GM12878 (cell line): ENCODE data around the gene ERICH2. TPM values are rescaled to one million over a fixed set of nuclear protein-coding genes. Genes with fewer than 3 reads are reported as not detected.

Source experiments
- ATAC-seq: fragments of 200-7000 bp; cut with Tn5 transposase; 3 replicates; pipeline ENCODE4 v1.9.1; 2020; ENCODE audit warnings: mild to moderate bottlenecking, moderate library complexity
- BruUV-seq: library from RNA; stranded (reverse); fragments of 400-500 nt; replicated peaks from 2 replicates; lab custom pipeline; 2021; lab: Mats Ljungman, UMichigan
- CTCF ChIA-PET: fragments of 300-600 bp; sonication (Branson Sonifier 250); formaldehyde crosslinking; extraction: SDS; loops from one replicate; lab custom pipeline; 2021; ENCODE audit warnings: inconsistent platforms; lab: Yijun Ruan, JAX
- POLR2A ChIA-PET: fragments of 350-600 bp; formaldehyde crosslinking; extraction: SDS; loops from one replicate; lab custom pipeline; 2021; ENCODE audit warnings: inconsistent platforms; lab: Charles Lee
- RAD21 ChIA-PET: fragments of 300-600 bp; sonication (Branson Sonifier 250); formaldehyde crosslinking; loops from one replicate; lab custom pipeline; 2023; ENCODE audit warnings: antibody characterized with exemption; ENCODE audit not compliant: unreplicated experiment; lab: Charles Lee
- SMC1A ChIA-PET: fragments of 300-600 bp; sonication (Branson Sonifier 250); formaldehyde crosslinking; loops from one replicate; lab custom pipeline; 2023; ENCODE audit not compliant: unreplicated experiment, uncharacterized antibody; lab: Charles Lee
- DNase-seq: peaks from one replicate; pipeline ENCODE4 v3.0.0-alpha.2; 2011; ENCODE audit warnings: low read depth, low spot score
- FAIRE-seq: peaks from 3 replicates; lab custom pipeline; 2011; peaks lifted over from hg19 to GRCh38; lab: Jason Lieb, UNC
- H2AFZ ChIP-seq: 2 replicates; pipeline ENCODE4 v1.6.0; 2011; ENCODE audit warnings: low read depth, low read length, control low read depth; ENCODE audit not compliant: control insufficient read depth
- H3K27ac ChIP-seq: 2 replicates; pipeline ENCODE4 v1.5.1; 2011; ENCODE audit warnings: control low read depth; ENCODE audit not compliant: control insufficient read depth, insufficient read depth
- H3K27me3 ChIP-seq, 2 experiments: replicated peaks in 1 of 2; 2 replicates each; pipeline versions ENCODE4 v1.6.0 to v1.6.1; 2011; ENCODE audit warnings: low read length in 1 of 2; ENCODE audit not compliant: control insufficient read depth in 2 of 2, insufficient read depth in 2 of 2
- H3K36me3 ChIP-seq, 2 experiments: 2 replicates each; pipeline ENCODE4 v1.5.1; 2011; ENCODE audit warnings: low read length in 1 of 2; ENCODE audit not compliant: control insufficient read depth in 2 of 2, insufficient read depth in 2 of 2
- H3K4me1 ChIP-seq: 2 replicates; pipeline ENCODE4 v1.6.1; 2011; ENCODE audit warnings: mild to moderate bottlenecking, low read length, moderate library complexity, mixed read lengths; ENCODE audit not compliant: control insufficient read depth, insufficient read depth
- H3K4me2 ChIP-seq: 2 replicates; pipeline ENCODE4 v1.6.0; 2011; ENCODE audit warnings: control low read depth; ENCODE audit not compliant: control insufficient read depth, insufficient read depth
- H3K4me3 ChIP-seq: fragments of 200-600 bp; sonication (generic); 2 replicates; pipeline ENCODE4 v1.5.1; 2016
- H3K79me2 ChIP-seq: 2 replicates; pipeline ENCODE4 v1.6.0; 2011; ENCODE audit warnings: low read length; ENCODE audit not compliant: control insufficient read depth, insufficient read depth
- H3K9ac ChIP-seq: 2 replicates; pipeline ENCODE4 v1.8.0; 2011; ENCODE audit warnings: low read length, control low read depth, mixed read lengths; ENCODE audit not compliant: control insufficient read depth, insufficient read depth
- H3K9me3 ChIP-seq: replicated peaks from 3 replicates; pipeline ENCODE4 v1.5.1; 2011; ENCODE audit warnings: mild to moderate bottlenecking, low read length; ENCODE audit not compliant: control insufficient read depth, insufficient read depth
- H4K20me1 ChIP-seq: 2 replicates; pipeline ENCODE4 v1.6.0; 2011; ENCODE audit not compliant: control insufficient read depth, insufficient read depth
- BRCA1 ChIP-seq: IDR thresholded peaks from 2 replicates; pipeline ENCODE4 v1.6.1; 2011; ENCODE audit warnings: low read depth, low read length, improper control_type of control experiment
- KAT2A ChIP-seq: conservative IDR thresholded peaks from 2 replicates; pipeline ENCODE4 v1.6.1; 2011; ENCODE audit warnings: low read depth, low read length; ENCODE audit not compliant: control insufficient read depth
- MLLT1 ChIP-seq: fragments of 450-650 bp; IDR thresholded peaks from 2 replicates; pipeline ENCODE4 v1.6.1; 2016; ENCODE audit warnings: mild to moderate bottlenecking
- NFYB ChIP-seq: IDR thresholded peaks from 2 replicates; pipeline ENCODE4 v1.6.1; 2011; ENCODE audit warnings: low read depth, mild to moderate bottlenecking, low read length, improper control_type of control experiment, moderate library complexity; ENCODE audit not compliant: insufficient read depth
- PAX5 ChIP-seq: IDR thresholded peaks from 2 replicates; pipeline ENCODE4 v1.6.1; 2011; ENCODE audit warnings: low read depth, low read length, borderline replicate concordance
- POLR2AphosphoS5 ChIP-seq: IDR thresholded peaks from 2 replicates; pipeline ENCODE4 v1.6.1; 2011; ENCODE audit warnings: mild to moderate bottlenecking, low read length, inconsistent platforms
- TAF1 ChIP-seq: IDR thresholded peaks from 2 replicates; pipeline ENCODE4 v1.6.1; 2011; ENCODE audit warnings: mild to moderate bottlenecking, low read depth, low read length, borderline replicate concordance
- WGBS: methylation state at CpG from one replicate; pipeline ENCODE4 v1.1.6; 2016; ENCODE audit warnings: low lambda C conversion rate; ENCODE audit not compliant: insufficient replicate concordance, insufficient coverage; ENCODE audit errors: missing lambda C conversion rate; 5-methylcytosine and 5-hydroxymethylcytosine counted together
- in situ Hi-C: fragments of 300-500 bp; cut with MboI; formaldehyde crosslinking; loops from 9 replicates; pipeline ENCODE4 v1.14.3; 2018; ENCODE audit warnings: mixed read lengths
- intact Hi-C: fragments of 100-400 bp; cut with micrococcal nuclease; formaldehyde crosslinking; loops from one replicate; pipeline ENCODE4 v1.14.2; 2022; ENCODE audit not compliant: unreplicated experiment
- polyA plus RNA-seq, 11 experiments: library from polyadenylated mRNA; depleted of rRNA in 4 of 11; unstranded in 6 of 11; stranded (reverse) in 5 of 11; fragments of >200 nt; fragmentation: Nextera tagmentation in 4 of 11; fragmentation: Illumina TruSeq in 1 of 11; extraction: Ambion mirVana in 4 of 11; extraction: Trizol in 1 of 11; gene quantifications; 1 replicate in 1 of 11; 2 replicates in 10 of 11; pipeline versions ENCODE4 v1.2.1 to v1.2.3, GENCODE V29; 2011 to 2016; ENCODE audit warnings: inconsistent platforms in 2 of 11, missing spikeins in 2 of 11, low read depth in 1 of 11
- total RNA-seq, 4 experiments: library from RNA; depleted of rRNA in 3 of 4; stranded (reverse); fragments of >200 nt in 3 of 4; fragmentation: Illumina TruSeq in 1 of 4; extraction: Trizol in 1 of 4; gene quantifications; 2 replicates each; pipeline versions ENCODE4 v1.2.1 to v1.2.3, GENCODE V29; 2013 to 2021
- TF ChIP-seq, protein P1 (sequence below): fragments of 450-650 bp; IDR thresholded peaks from 2 replicates; pipeline ENCODE4 v1.6.1; 2018; ENCODE audit warnings: mild to moderate bottlenecking, low read depth, moderate library complexity; ENCODE audit not compliant: partially characterized antibody
- TF ChIP-seq, protein P2 (sequence below): IDR thresholded peaks from 2 replicates; pipeline ENCODE4 v1.6.1; 2011; ENCODE audit warnings: borderline replicate concordance, low read depth, mild to moderate bottlenecking, moderate library complexity, mixed read lengths, low read length; ENCODE audit not compliant: insufficient read depth; ENCODE audit errors: extremely low read length

ERICH2 gene
- total and polyA plus RNA-seq, 10 of the 15 experiments (the other 5 are each of a cell fraction or from before 2014, with no cell fraction given): not detected

DNA sequence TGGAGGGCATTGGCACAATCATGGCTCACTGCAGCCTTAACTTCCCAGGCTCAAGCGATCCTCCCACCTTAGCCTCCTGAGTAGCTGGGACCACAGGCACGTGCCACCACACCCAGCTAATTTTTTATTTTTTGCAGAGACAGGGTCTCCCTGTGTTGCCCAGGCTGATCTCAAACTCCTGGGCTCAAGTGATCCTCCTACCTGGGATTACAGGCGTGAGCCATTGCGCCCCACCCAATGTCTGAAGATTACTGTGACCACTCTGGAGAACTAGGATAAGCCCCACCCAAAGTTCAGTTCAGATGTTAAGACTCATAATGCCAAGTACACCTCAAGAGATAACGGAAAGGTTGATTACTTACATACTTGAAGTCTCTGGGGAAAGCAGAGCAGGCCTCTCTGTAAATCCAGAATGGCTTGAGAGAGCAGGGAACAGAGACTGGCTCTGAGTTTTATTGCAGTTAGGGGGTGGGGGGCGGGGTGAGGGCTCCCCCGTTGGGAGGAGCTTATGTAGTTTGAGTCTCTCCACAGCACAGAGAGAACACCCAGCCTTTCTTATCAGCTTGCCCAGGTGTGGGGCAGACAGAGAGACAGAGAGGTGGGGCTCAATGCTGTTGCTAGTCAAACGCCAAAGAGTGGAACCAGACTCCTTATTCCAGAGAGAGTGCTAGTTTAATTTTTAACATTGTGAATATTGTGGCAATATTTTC lies 26.5 kb upstream of the ERICH2 start (continued):
- TF ChIP-seq, protein P1, sequence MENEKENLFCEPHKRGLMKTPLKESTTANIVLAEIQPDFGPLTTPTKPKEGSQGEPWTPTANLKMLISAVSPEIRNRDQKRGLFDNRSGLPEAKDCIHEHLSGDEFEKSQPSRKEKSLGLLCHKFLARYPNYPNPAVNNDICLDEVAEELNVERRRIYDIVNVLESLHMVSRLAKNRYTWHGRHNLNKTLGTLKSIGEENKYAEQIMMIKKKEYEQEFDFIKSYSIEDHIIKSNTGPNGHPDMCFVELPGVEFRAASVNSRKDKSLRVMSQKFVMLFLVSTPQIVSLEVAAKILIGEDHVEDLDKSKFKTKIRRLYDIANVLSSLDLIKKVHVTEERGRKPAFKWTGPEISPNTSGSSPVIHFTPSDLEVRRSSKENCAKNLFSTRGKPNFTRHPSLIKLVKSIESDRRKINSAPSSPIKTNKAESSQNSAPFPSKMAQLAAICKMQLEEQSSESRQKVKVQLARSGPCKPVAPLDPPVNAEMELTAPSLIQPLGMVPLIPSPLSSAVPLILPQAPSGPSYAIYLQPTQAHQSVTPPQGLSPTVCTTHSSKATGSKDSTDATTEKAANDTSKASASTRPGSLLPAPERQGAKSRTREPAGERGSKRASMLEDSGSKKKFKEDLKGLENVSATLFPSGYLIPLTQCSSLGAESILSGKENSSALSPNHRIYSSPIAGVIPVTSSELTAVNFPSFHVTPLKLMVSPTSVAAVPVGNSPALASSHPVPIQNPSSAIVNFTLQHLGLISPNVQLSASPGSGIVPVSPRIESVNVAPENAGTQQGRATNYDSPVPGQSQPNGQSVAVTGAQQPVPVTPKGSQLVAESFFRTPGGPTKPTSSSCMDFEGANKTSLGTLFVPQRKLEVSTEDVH: no peak
- no peak for TF ChIP-seq TAF1

- CTCF ChIA-PET: interaction anchor here (0.6 to 0.7 kb wide), 2 partner anchors 9 to 63 kb away, joined by 3 read pairs; no protein-coding TSS in a partner anchor
- in situ Hi-C loops: no loop called here
- Histone ChIP-seq H3K4me3 (no peak overlapping the region), H3K27me3 (peaks cover 0 to 2% of the 10 kb centered on the region in 2 experiments; a peak in 1 of 4 replicates), H3K9ac (no peak overlapping the region), H3K4me1 (no peaks in the 10 kb centered on the region), H3K4me2 (no peak overlapping the region), H3K27ac (no peak overlapping the region), H3K36me3 (no peaks in the 10 kb centered on the region), H4K20me1 (no peaks in the 10 kb centered on the region), H2AFZ (no peak overlapping the region), H3K79me2 (no peaks in the 10 kb centered on the region), H3K9me3 (no peaks in the 10 kb centered on the region)
- 51% methylated on average over 14 of the region's 14 CpGs for WGBS
- SMC1A ChIA-PET: interaction anchor here (0.7 kb wide), 1 partner anchor 9 kb away, joined by 3 read pairs; no protein-coding TSS in a partner anchor
- DNase-seq (no peak), FAIRE-seq (no peak), ATAC-seq (no peak)
- RAD21 ChIA-PET: no interaction called here
- intact Hi-C loops: no loop called here
- POLR2A ChIA-PET: no interaction called here
- BruUV-seq: no TSS peak
- TF ChIP-seq, protein P2, sequence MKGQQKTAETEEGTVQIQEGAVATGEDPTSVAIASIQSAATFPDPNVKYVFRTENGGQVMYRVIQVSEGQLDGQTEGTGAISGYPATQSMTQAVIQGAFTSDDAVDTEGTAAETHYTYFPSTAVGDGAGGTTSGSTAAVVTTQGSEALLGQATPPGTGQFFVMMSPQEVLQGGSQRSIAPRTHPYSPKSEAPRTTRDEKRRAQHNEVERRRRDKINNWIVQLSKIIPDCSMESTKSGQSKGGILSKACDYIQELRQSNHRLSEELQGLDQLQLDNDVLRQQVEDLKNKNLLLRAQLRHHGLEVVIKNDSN: no peak
- TF ChIP-seq, protein P1: no peak
- TF ChIP-seq NFYB (no peak), POLR2AphosphoS5 (no peak), BRCA1 (no peak), PAX5 (no peak), KAT2A (no peak), MLLT1 (no peak)
Measured at GRCh38 chr2:170744248-170745002, 25.8 kb upstream of the ERICH2 start.
